GM18499 (cell line): ENCODE data around the gene MCHR1.

Experiments
- ATAC-seq: cut with Tn5 transposase; IDR thresholded peaks from one replicate; pipeline ENCODE4 v1.9.1; 2021; ENCODE audit warnings: moderate number of reproducible peaks; ENCODE audit not compliant: insufficient read depth, unreplicated experiment

Gene MCHR1

GRCh38 chr22:40720538-40721256 is 41.4 kb downstream of the MCHR1 start:
- no peak for ATAC-seq

GRCh38 chr22:40721266-40721665 is 42.0 kb downstream of the MCHR1 start:
- ATAC-seq: no peak

- ATAC-seq: no peak
Measured at GRCh38 chr22:40723396-40723933, 44.2 kb downstream of the MCHR1 start.

GRCh38 chr22:40726514-40726913 is 47.2 kb downstream of the MCHR1 start:
- ATAC-seq: no peak

- no peak for ATAC-seq
Measured at GRCh38 chr22:40727070-40727963, 48.0 kb downstream of the MCHR1 start.

- ATAC-seq: no peak
Measured at GRCh38 chr22:40727964-40728615, 48.8 kb downstream of the MCHR1 start.

GRCh38 chr22:40728731-40729189 is 49.5 kb downstream of the MCHR1 start:
- ATAC-seq: no peak

GRCh38 chr22:40729284-40729683 is 50.0 kb downstream of the MCHR1 start:
- ATAC-seq: no peak
